Fibroblast of lung (primary cell): ENCODE results near the gene ADAMTS9. TPM values are rescaled to one million over a fixed set of nuclear protein-coding genes. Genes with fewer than 3 reads are reported as not detected.

Experiments used
- DNase-seq, 2 donors: peaks; one replicate each; pipeline versions ENCODE4 v3.0.0 to v3.0.0-alpha.2; 2010; ENCODE audit warnings: low read depth in 2 of 2
- H2AFZ ChIP-seq: 2 replicates; pipeline ENCODE4 v1.5.1; 2012; ENCODE audit warnings: low read length, control low read depth, inconsistent platforms
- H3K27ac ChIP-seq: 2 replicates; pipeline ENCODE4 v1.5.1; 2011; ENCODE audit warnings: low read length, control low read depth; ENCODE audit not compliant: insufficient read depth
- H3K27me3 ChIP-seq: 2 replicates; pipeline ENCODE4 v1.5.1; 2011; ENCODE audit warnings: mild to moderate bottlenecking, low read length; ENCODE audit not compliant: control insufficient read depth, insufficient read depth
- H3K36me3 ChIP-seq: 2 replicates; pipeline ENCODE4 v1.5.1; 2011; ENCODE audit warnings: low read length; ENCODE audit not compliant: control insufficient read depth, insufficient read depth
- H3K4me1 ChIP-seq: 2 replicates; pipeline ENCODE4 v1.5.1; 2011; ENCODE audit warnings: low read length; ENCODE audit not compliant: control insufficient read depth, insufficient read depth; ENCODE audit errors: extremely low read depth
- H3K4me2 ChIP-seq: 2 replicates; pipeline ENCODE4 v1.5.1; 2011; ENCODE audit warnings: low read length, control low read depth; ENCODE audit not compliant: insufficient read depth; ENCODE audit errors: extremely low read depth
- H3K4me3 ChIP-seq, 4 experiments: fragments of 200-600 bp in 1 of 4; sonication (generic) in 1 of 4; replicated peaks in 1 of 4; 2 replicates each; pipeline ENCODE4 v1.5.1; 2011 to 2016; ENCODE audit warnings: low read length in 4 of 4, low read depth in 3 of 4, mild to moderate bottlenecking in 3 of 4, control low read depth in 2 of 4, inconsistent platforms in 1 of 4, mixed read lengths in 1 of 4; ENCODE audit not compliant: insufficient read depth in 1 of 4; ENCODE audit errors: control extremely low read depth in 1 of 4
- H3K79me2 ChIP-seq: 2 replicates; pipeline ENCODE4 v1.5.1; 2012; ENCODE audit warnings: mild to moderate bottlenecking, low read length, inconsistent platforms; ENCODE audit not compliant: control insufficient read depth, insufficient read depth
- H3K9ac ChIP-seq: 2 replicates; pipeline ENCODE4 v1.5.1; 2011; ENCODE audit warnings: mild to moderate bottlenecking, low read length, control low read depth; ENCODE audit not compliant: insufficient read depth
- H3K9me3 ChIP-seq: 2 replicates; pipeline ENCODE4 v1.5.1; 2012; ENCODE audit warnings: low read depth, low read length; ENCODE audit not compliant: control insufficient read depth, insufficient read depth
- H4K20me1 ChIP-seq: 2 replicates; pipeline ENCODE4 v1.5.1; 2011; ENCODE audit warnings: low read length; ENCODE audit not compliant: control insufficient read depth, insufficient read depth; ENCODE audit errors: extremely low read depth
- EZH2 ChIP-seq: IDR thresholded peaks from 2 replicates; pipeline ENCODE4 v1.5.1; 2012; ENCODE audit warnings: low read length, control low read depth, mild to moderate bottlenecking; ENCODE audit errors: missing control alignments
- polyA plus RNA-seq, 2 donors: library from polyadenylated mRNA; depleted of rRNA in 1 of 2; stranded (reverse) in 1 of 2; unstranded in 1 of 2; fragments of >200 nt; gene quantifications; 2 replicates each; pipeline ENCODE4 v1.2.1, GENCODE V29; 2011 to 2012; ENCODE audit warnings: missing spikeins in 1 of 2
- total RNA-seq: library from RNA; depleted of rRNA; stranded (reverse); fragments of >200 nt; gene quantifications from 2 replicates; pipeline ENCODE4 v1.2.1, GENCODE V29; 2014
- TF ChIP-seq, protein P1 (sequence below), 2 donors: IDR thresholded peaks in 1 of 2; conservative IDR thresholded peaks in 1 of 2; 1 replicate in 1 of 2; 2 replicates in 1 of 2; pipeline ENCODE4 v1.5.1; 2011 to 2012; ENCODE audit warnings: low read length in 2 of 2, control low read depth in 1 of 2, inconsistent platforms in 1 of 2, low read depth in 1 of 2, mild to moderate bottlenecking in 1 of 2

ADAMTS9 gene
- total and polyA plus RNA-seq, 2 donors (not counting 1 experiment from before 2014, with no cell fraction given): 0.82 to 1.8 TPM

DNA sequence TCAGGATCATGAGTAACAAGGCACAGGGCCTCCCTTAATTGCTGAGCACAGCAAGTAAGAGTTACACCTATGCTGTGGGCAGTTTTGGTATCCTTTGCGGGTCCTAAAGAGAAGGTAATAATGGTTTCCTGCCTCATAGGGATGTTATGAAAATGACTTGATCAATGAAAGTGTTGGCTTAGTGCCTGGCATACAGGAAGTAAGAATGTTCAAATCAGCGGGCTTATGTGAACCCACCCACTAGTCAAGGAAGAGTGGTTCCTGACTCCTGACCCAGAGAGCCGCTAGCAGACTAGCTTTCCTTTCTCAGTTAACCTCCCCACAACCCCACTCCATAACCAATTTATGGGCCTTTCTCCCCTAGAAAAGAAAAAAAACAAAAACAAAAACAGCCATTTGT lies 5.2 kb upstream of the ADAMTS9 start:
- H3K79me2 ChIP-seq: no peaks in the 10 kb centered on the region
- no peaks in the 10 kb centered on the region for H3K9me3 ChIP-seq
- no peaks in the 10 kb centered on the region for H3K4me1 ChIP-seq
- no peaks in the 10 kb centered on the region for H3K27me3 ChIP-seq
- no peak overlapping the region for H3K4me3 ChIP-seq
- H3K9ac ChIP-seq: no peak overlapping the region
- H3K36me3 ChIP-seq: no peaks in the 10 kb centered on the region
- no peak for TF ChIP-seq EZH2
- TF ChIP-seq, protein P1, sequence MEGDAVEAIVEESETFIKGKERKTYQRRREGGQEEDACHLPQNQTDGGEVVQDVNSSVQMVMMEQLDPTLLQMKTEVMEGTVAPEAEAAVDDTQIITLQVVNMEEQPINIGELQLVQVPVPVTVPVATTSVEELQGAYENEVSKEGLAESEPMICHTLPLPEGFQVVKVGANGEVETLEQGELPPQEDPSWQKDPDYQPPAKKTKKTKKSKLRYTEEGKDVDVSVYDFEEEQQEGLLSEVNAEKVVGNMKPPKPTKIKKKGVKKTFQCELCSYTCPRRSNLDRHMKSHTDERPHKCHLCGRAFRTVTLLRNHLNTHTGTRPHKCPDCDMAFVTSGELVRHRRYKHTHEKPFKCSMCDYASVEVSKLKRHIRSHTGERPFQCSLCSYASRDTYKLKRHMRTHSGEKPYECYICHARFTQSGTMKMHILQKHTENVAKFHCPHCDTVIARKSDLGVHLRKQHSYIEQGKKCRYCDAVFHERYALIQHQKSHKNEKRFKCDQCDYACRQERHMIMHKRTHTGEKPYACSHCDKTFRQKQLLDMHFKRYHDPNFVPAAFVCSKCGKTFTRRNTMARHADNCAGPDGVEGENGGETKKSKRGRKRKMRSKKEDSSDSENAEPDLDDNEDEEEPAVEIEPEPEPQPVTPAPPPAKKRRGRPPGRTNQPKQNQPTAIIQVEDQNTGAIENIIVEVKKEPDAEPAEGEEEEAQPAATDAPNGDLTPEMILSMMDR (conservative IDR thresholded peaks at IDR 0.05 in 1 of 2, IDR thresholded peaks at IDR 0.05 in 1 of 2; ENCODE audit: low read depth in 1 of 2, low read length in 2 of 2): no peak
- no peak overlapping the region for H2AFZ ChIP-seq
- H3K4me2 ChIP-seq: no peak overlapping the region
- no peak for DNase-seq
- H3K27ac ChIP-seq: no peak overlapping the region
- no peaks in the 10 kb centered on the region for H4K20me1 ChIP-seq

DNA sequence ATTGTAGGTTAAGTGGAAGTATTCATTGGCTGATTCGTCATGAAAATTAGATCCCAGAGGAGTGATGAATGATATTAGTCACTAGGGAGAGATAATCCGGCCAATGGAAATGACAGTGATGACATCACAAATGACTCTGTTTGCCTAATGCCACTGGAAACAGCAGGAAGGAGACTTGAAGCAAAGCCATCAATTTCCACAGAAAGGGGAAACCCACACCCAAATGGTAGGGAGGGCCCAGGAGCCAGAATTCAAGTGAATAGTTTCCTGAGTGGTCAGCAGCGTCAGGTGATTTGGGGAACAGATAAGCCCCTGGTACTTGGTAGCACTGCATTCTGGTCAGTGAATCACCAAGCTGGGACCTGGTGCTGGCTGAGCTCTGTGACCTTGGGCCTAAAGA lies 3.3 kb upstream of the ADAMTS9 start:
- no peak overlapping the region for H3K9ac ChIP-seq
- H3K4me3 ChIP-seq: no peak overlapping the region
- TF ChIP-seq, protein P1 (conservative IDR thresholded peaks at IDR 0.05 in 1 of 2, IDR thresholded peaks at IDR 0.05 in 1 of 2; ENCODE audit: low read depth in 1 of 2, low read length in 2 of 2): no peak
- TF ChIP-seq EZH2: no peak
- no peaks in the 10 kb centered on the region for H3K36me3 ChIP-seq
- no peaks in the 10 kb centered on the region for H3K79me2 ChIP-seq
- no peak overlapping the region for H3K4me2 ChIP-seq
- H3K27me3 ChIP-seq: no peaks in the 10 kb centered on the region
- no peak overlapping the region for H2AFZ ChIP-seq
- H3K9me3 ChIP-seq: no peaks in the 10 kb centered on the region
- no peaks in the 10 kb centered on the region for H4K20me1 ChIP-seq
- H3K4me1 ChIP-seq: no peaks in the 10 kb centered on the region
- DNase-seq: peak; percentile 11 to 38
- no peak overlapping the region for H3K27ac ChIP-seq

DNA sequence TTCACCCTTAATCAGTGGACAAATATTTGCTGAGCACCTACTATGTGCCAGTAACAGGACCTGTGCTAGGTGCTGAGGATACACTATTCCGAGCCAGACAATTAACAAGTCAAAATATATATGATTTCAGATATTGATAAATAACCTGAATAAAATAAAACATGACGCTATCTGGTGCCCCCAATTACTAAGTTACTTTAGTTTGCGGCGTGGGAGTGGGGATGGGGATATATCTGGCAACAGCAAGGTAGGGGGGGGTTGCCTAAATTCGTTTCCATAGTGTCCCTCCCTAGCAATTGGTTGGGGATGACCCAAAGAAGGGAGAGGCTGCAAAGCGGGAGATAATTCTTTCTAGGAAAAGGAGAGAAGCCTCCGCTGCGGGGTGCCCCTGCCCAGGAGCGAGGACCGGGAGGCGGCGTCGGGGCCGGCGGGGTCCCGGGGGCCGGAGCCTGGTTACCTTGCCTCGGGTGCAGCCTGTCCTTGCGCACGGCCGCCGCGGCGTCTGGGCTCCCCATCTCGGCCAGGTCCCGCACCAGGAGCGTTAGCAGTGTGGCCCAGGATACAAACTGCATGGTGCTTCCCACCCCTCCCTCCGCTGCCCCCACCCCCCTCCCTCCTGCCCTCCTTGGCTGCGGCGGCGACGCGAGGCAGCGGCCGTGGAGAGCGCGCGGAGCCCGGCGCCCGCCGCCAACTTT lies 567 bp downstream of the ADAMTS9 start:
- Histone ChIP-seq H3K27me3 (no peaks in the 10 kb centered on the region), H4K20me1 (no peaks in the 10 kb centered on the region), H3K4me3 (peak overlapping the region; percentile 55 to 82 (median 68)), H3K9ac (peak overlapping the region; percentile 53), H2AFZ (peak overlapping the region; percentile 46), H3K79me2 (no peaks in the 10 kb centered on the region), H3K4me2 (peak overlapping the region; percentile 74), H3K4me1 (no peaks in the 10 kb centered on the region), H3K36me3 (no peaks in the 10 kb centered on the region), H3K9me3 (no peaks in the 10 kb centered on the region), H3K27ac (no peak overlapping the region)
- no peak for TF ChIP-seq EZH2
- peak in 1 of 2 donors; percentile 4 for DNase-seq
